Gastroesophageal sphincter (tissue), 3 donors: ENCODE measurements around the gene CAMK2B.

Experiments used
- POLR2A ChIP-seq, 2 donors: fragments of 450-650 bp; IDR thresholded peaks; one replicate each; pipeline ENCODE4 v1.6.1; 2017; ENCODE audit warnings: antibody characterized with exemption in 2 of 2, mild to moderate bottlenecking in 2 of 2, moderate library complexity in 1 of 2
- TF ChIP-seq, protein P1 (sequence below), 4 experiments: fragments of 200-600 bp in 2 of 4; fragments of 450-650 bp in 2 of 4; sonication (generic) in 1 of 4; IDR thresholded peaks; one replicate each; pipeline ENCODE4 v1.5.1; 2017 to 2019; ENCODE audit warnings: antibody characterized with exemption in 4 of 4, mild to moderate bottlenecking in 2 of 4, moderate library complexity in 2 of 4

DNA sequence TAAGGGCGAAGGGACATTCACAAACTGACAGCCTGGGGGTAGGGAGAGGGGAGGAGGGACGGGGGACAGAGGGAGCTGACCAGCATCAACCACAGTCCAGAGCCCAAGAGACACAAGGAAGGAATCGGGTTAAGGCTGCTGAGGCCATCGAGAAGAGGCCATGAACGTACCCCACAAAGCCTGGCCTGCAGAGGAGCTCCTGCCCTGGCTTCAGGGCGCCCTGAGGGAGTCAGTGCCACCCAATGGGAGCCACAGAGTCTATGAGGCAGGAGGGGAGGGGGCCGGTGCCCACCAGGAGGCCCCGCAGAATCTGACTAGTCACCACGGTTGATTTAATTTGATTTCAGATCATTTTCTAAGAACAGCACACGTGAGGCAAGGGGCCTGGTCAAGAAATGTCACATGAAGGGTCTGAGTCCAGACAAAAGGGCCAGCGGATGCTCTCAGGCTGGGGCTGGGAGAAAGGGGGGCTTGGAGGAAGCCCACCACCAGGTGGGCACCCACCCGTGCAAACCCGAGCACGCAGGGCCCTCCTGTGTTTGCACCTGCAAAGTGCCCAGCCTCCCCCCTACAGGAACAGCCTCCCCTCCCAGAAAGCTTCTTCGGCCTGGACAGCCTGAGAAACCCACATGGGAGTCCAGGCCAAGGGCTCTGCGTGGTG is 40.4 kb downstream of the CAMK2B start:
- TF ChIP-seq, protein P1, sequence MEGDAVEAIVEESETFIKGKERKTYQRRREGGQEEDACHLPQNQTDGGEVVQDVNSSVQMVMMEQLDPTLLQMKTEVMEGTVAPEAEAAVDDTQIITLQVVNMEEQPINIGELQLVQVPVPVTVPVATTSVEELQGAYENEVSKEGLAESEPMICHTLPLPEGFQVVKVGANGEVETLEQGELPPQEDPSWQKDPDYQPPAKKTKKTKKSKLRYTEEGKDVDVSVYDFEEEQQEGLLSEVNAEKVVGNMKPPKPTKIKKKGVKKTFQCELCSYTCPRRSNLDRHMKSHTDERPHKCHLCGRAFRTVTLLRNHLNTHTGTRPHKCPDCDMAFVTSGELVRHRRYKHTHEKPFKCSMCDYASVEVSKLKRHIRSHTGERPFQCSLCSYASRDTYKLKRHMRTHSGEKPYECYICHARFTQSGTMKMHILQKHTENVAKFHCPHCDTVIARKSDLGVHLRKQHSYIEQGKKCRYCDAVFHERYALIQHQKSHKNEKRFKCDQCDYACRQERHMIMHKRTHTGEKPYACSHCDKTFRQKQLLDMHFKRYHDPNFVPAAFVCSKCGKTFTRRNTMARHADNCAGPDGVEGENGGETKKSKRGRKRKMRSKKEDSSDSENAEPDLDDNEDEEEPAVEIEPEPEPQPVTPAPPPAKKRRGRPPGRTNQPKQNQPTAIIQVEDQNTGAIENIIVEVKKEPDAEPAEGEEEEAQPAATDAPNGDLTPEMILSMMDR (IDR thresholded peaks at IDR 0.05) = no peak
- TF ChIP-seq POLR2A (IDR thresholded peaks at IDR 0.05) = no peak
